HuH-7 (cell line): ENCODE measurements around the gene ZNF614.
"Not testable (repeated sequence)": the region's sequence is repeated elsewhere in the genome, so short reads cannot be mapped to it uniquely, and the experiment has no call there.

ENCODE experiments used
- DNase-seq: peaks from one replicate; pipeline ENCODE4 v3.0.0; 2011; ENCODE audit warnings: low spot score

ZNF614 gene

GRCh38 chr19:52028027-52028779, at the start of gene ZNF614:
TSS of gene ZNF614 (minus strand) at chr19:52028379. CDS start at chr19:52025745, 2,634 bp downstream.
- peak; percentile 65 for DNase-seq

GRCh38 chr19:52070496-52070895, 42.3 kb upstream of the ZNF614 start:
- no peak for DNase-seq

- no peak for DNase-seq
Measured at GRCh38 chr19:52069653-52070052, 41.5 kb upstream of the ZNF614 start.

- DNase-seq = no peak
Measured at GRCh38 chr19:52066258-52066863, 38.2 kb upstream of the ZNF614 start.

- DNase-seq = no peak
Measured at GRCh38 chr19:52065399-52065798, 37.2 kb upstream of the ZNF614 start.

- not testable (repeated sequence) for DNase-seq
Measured at GRCh38 chr19:52056480-52056879, 28.3 kb upstream of the ZNF614 start.

GRCh38 chr19:52051736-52052135, 23.6 kb upstream of the ZNF614 start:
- not testable (repeated sequence) for DNase-seq

GRCh38 chr19:52048555-52049501, 20.6 kb upstream of the ZNF614 start, which contains the start of gene ZNF432:
TSS of gene ZNF432 (minus strand) at chr19:52048838. CDS start at chr19:52046868, 1,970 bp downstream.
- peak; percentile 68 for DNase-seq

GRCh38 chr19:52039169-52039568, 11.0 kb upstream of the ZNF614 start:
- no peak for DNase-seq

- DNase-seq = no peak
Measured at GRCh38 chr19:52034051-52034728, 6.0 kb upstream of the ZNF614 start.

GRCh38 chr19:52028780-52029123, 573 bp upstream of the ZNF614 start:
- peak; percentile 11 for DNase-seq

GRCh38 chr19:52026255-52026990, 1.8 kb downstream of the ZNF614 start:
- not testable (repeated sequence) for DNase-seq

GRCh38 chr19:52024478-52024877, 3.7 kb downstream of the ZNF614 start:
- not testable (repeated sequence) for DNase-seq

GRCh38 chr19:52022193-52022592, 6.0 kb downstream of the ZNF614 start:
- DNase-seq = no peak

- no peak for DNase-seq
Measured at GRCh38 chr19:52020506-52020905, 7.7 kb downstream of the ZNF614 start.

- DNase-seq = no peak
Measured at GRCh38 chr19:52010674-52011073, 17.5 kb downstream of the ZNF614 start.

GRCh38 chr19:52007806-52008557, 20.2 kb downstream of the ZNF614 start, which contains the start of gene ZNF615:
TSS of gene ZNF615 (minus strand) at chr19:52008211. CDS start at chr19:52003711, 4,500 bp downstream.
- DNase-seq = peak; percentile 60

- no peak for DNase-seq
Measured at GRCh38 chr19:52007451-52007805, 20.8 kb downstream of the ZNF614 start.

GRCh38 chr19:51994048-51994644, 34.0 kb downstream of the ZNF614 start:
- DNase-seq = no peak

- DNase-seq = no peak
Measured at GRCh38 chr19:51993422-51993821, 34.8 kb downstream of the ZNF614 start.
